Stimulated activated CD8-positive, alpha-beta memory T cell treated with anti-CD3 and anti-CD28 coated beads, Interleukin-15, amount 100 ng/mL, for 1 hour (primary cell): Measurements from ENCODE around the gene PTPN6.
A peak's percentile ranks its signal among the peaks of the same experiment; 100 is the strongest.
"Not testable (repeated sequence)": the region's sequence is repeated elsewhere in the genome, so short reads cannot be mapped to it uniquely, and the experiment has no call there.

Source experiments
- DNase-seq: peaks from one replicate; pipeline ENCODE4 v3.0.0-alpha.2; 2020; ENCODE audit warnings: low read depth

The PTPN6 gene

GRCh38 chr12:6950811-6951540 is at the start of gene PTPN6:
Gene PTPN6 (plus strand): TSS chr12:6951356. CDS start chr12:6951513, 157 bp downstream.
- no peak for DNase-seq

GRCh38 chr12:6902448-6902847 is 48.7 kb upstream of the PTPN6 start:
- DNase-seq = no peak

DNA sequence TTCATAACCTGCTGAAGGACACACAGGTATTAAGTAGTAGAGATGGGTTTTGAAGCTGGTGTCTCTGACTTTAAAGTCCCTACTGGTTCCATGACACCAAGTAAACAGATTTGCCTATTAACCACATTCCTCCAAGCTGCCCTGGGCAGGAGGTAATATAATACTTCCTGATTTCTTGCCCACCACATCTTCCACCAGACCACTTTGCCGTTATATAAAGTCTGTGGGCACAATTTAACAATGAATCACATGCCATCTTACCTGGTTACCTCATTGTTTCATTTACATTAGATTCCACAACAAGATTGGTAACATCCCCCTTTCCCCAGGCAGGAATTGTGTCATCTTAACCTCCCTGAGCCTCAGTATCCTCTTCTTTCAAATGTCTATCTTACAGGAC is 47.4 kb upstream of the PTPN6 start:
- no peak for DNase-seq

DNA sequence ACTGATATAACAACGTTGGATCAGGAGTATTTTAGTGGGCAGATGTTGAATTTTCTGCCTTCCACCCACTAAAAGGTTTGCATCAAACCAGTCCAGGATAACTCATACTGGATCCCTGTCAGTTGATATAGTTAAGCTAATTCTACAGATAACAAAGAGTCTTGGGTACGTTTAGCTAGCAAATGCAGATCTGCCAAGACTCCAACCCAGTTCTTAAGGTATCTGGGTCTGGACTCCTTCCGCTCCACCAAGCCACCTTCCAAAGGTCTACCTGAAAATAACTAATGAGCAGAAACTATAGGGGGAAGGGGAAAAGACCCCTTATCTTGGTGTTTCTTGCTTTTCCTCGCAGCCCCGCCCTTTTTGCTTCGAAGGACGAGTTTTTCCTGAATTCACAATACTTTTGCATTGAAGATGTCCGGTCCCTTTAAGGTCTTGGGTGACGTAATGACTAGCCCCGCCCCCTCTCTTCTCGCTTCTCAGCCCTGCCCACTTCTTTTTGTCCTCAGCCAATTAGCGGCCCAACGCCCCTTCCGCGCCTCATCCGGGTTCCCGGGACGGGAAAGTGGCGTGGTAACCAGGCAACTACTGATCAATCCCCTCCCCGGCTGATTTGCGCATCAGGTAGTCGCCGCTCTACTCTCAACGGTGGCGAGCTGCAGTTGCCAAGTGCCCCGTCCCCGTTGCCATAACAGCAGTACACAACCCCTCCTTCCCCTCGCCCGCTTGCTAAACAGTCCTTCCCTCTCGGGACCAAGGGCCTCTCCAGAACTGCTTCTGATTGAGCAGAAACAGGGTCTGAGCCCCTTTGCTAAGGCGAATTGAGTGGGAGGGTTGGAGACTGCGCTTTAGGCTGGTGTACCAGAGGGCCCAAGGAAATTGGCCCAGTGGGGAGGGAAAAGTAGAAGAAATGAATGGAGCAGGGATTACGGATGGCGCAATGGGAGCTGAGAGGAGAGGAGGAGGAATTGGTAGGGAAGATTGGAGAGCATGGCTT is 46.6 kb upstream of the PTPN6 start, which contains the start of gene LRRC23:
Gene LRRC23 (plus strand): TSS at position 543 of the 997 bp plus-strand sequence. CDS start 812 bp downstream, outside the sequence.
- DNase-seq = peak; percentile 97

- no peak for DNase-seq
These were observed 45.6 kb upstream of the PTPN6 start for GRCh38 chr12:6905414-6906040.

DNA sequence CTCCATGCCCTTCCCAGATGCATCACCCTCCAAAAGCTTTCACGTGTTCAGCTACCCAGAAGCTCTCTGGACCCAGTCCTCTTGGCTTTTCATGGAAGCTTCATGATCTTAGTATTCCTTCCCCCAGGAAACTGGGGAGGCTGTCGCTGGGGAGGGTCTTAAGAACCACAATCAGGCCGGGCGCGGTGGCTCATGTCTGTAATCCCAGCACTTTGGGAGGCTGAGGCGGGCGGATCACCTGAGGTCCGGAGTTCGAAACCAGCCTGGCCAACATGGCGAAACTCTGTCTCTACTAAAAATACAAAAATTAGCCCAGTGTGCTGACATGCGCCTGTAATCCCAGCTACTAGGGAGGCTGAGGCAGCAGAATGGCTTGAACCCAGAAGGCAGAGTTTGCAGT is 43.0 kb upstream of the PTPN6 start:
- not testable (repeated sequence) for DNase-seq

DNA sequence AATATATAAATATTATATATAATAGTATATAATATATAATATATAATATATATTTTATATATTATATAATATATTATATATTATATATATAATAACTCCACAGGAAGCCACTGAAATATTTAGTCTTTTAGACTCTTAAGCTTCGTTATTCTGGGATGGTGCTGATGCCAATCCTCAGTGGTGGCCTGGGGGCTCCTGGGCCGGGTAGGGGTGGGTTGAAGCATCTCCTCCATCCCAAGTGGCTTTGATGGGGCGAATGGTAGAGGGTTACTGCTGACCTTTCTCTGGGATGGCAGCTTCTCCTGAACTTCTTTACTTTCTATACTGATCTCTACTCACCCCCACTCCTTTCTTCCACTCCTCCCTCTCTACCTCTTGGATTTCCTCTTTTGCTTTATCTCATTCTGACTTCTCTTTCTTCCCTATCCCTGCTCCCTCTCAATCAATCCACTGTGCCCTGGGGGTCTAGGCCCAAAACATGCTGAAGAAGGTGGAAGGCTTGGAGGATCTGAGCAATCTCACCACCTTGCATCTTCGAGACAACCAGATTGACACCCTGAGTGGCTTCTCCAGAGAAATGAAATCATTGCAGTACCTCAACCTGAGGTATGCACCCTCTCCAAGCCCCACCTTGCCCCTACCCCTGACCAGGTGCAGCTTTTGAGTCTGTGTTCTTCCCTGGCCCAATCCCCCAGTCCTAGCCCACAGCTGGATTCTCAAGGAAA is 41.6 kb upstream of the PTPN6 start:
- DNase-seq = no peak

DNA sequence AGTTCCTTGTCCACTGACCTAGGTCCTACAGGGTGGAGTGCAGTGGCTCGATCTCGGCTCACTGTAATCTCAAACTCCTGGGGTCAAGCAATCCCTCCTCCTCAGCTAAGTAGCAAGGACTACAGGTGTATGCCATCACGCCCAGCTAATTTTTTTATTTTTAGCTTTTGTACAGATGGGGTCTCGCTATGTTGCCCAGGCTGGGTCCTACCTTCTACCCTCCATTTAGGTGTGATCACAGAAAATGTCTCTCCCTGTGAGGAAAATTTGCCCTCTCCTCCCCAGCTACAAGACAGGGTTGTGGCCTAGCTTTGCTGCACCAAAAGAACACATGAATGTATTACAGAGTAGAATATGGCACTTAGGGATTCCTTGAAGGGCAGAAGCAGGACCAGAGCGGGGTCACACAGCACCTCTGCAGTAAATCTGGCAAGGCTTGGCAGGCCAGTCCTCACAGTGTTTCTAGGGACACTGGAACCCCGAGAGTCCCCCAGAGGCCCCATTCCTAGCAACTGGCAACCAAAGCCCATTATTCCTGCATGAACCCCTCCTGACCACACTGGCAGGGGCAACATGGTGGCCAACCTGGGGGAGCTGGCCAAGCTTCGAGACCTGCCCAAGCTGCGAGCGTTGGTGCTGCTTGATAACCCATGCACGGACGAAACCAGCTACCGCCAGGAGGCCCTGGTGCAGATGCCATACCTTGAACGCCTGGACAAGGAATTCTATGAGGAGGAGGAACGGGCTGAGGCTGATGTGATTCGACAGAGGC is 38.8 kb upstream of the PTPN6 start:
- DNase-seq = no peak

GRCh38 chr12:6914246-6914946 is 36.8 kb upstream of the PTPN6 start, which contains the start of gene ENO2:
Gene ENO2 (plus strand): TSS chr12:6914580. CDS start chr12:6915833, 1,253 bp downstream.
- peak; percentile 51 for DNase-seq

DNA sequence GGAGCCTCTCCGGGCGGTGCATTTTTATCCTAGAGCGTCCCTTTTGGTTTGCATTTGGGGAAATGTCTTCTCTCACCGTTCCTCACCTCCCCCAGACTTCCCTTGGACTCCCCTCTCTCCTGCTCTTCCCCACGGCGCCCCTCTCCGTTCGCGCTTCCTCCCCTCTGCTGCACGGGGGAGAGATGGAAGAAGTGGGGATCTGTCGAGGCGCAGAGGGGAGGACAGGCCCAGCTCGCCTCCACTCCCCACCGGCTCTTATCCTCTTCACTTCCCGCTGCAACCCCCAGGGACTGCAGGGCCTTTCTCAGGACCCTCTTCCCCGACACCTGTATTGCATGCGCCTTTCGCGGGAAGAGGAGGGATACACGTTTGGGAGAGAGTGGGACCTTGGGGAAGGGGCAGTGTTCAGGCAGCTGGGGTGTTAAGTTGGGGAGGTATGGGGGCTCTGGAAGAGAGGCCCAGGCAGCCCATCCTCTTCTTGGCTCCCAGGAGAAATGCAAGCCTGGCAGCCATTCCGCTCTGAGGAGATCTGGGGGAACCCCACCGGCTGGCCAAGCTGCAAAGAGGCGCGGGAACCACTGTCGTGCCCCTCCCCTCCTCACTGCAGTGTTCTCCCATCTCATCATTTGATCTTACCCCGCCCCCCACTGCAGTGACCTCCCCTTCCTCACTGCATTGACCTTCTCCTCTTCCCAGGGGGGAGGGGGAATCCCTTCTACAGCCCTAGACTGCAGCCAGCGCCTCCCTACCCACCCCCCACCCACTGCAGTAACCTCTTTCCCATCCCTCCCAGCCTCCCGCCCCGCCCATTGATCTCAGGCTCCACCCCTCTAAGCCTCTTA is 36.0 kb upstream of the PTPN6 start:
- DNase-seq = no peak

- DNase-seq = no peak
These were observed 35.3 kb upstream of the PTPN6 start for GRCh38 chr12:6915789-6916285.

DNA sequence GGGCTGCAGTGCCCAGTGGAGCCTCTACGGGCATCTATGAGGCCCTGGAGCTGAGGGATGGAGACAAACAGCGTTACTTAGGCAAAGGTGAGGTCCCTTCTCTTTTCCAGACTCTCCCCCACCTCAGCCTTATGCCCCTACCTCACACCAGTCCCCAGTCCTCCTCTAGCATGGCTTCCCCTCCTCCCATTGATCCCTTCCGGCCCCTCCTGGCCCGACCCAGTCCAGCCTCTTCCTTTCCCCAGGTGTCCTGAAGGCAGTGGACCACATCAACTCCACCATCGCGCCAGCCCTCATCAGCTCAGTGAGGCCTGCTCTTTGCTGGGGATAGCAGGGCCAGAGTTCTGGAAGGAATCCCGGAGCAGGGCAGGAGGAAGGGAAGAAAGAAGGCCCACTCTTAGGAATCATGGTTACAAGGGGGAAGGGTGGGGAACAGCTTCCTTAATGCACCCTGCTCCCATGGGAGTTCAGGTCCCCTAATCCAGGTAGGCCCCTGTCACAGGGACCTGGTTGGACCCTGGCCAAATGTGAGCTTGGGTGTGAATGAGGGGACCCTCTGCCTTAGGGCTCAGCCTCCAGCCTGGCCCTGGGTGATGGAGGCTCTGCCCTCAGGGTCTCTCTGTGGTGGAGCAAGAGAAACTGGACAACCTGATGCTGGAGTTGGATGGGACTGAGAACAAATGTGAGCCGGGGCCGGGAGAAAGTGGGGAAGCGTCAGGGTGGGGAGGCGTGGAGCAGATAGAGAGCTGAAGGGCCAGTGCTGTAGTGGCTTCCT is 34.5 kb upstream of the PTPN6 start:
- no peak for DNase-seq

GRCh38 chr12:6917491-6918231 is 33.5 kb upstream of the PTPN6 start:
- DNase-seq = no peak

DNA sequence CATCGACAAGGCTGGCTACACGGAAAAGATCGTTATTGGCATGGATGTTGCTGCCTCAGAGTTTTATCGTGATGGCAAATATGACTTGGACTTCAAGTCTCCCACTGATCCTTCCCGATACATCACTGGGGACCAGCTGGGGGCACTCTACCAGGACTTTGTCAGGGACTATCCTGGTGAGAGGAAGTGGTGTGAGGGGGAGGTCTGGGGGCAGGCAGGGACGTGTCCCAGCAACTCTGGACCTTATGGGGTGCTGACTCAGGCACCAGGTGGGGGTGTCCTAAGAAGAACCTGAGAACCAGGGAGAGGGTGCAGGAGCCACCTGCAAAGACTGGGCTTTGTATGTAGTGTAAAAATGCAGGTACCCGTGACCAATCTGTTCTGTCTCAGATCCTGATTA is 31.6 kb upstream of the PTPN6 start:
- DNase-seq = no peak

- DNase-seq = no peak
These were observed 29.6 kb upstream of the PTPN6 start for GRCh38 chr12:6921539-6921938.

DNA sequence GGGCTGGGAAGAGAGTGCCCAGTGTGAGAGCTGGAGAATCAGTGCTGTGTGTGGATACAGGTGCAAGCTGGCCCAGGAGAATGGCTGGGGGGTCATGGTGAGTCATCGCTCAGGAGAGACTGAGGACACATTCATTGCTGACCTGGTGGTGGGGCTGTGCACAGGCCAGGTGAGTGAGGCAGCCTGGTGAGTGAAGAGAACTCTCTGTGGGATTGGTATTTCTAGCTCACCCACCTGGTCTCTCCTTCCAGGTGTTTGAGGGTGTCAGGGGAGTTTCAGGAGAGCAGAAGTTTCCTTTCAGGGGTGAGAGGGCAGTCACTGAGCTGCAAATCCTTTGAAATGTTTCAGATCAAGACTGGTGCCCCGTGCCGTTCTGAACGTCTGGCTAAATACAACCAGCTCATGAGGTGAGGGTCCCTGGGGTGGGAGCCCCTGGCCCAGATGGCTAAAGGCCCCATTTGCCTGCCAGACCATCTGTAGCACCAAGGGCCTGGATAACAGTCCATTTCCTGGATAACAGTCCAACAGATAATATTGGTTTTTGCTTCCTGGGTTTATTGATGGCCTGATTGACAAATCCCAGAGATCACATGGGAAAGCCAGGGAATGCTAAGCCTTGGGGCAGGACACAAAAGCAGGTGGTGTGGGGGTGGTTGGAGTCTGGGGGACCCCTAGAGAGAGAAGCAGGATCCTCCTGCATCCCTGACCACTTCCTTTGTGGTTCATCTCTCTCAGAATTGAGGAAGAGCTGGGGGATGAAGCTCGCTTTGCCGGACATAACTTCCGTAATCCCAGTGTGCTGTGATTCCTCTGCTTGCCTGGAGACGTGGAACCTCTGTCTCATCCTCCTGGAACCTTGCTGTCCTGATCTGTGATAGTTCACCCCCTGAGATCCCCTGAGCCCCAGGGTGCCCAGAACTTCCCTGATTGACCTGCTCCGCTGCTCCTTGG is 28.9 kb upstream of the PTPN6 start:
- DNase-seq = no peak
